ENCODE results near the gene ZNF436. TPM values are rescaled to one million over a fixed set of nuclear protein-coding genes. Genes with fewer than 3 reads are reported as not detected.

Gene ZNF436
- total and polyA plus RNA-seq, 2 experiments from 2014 or later = 25.3 to 52.1 TPM

- no peak for DNase-seq (ENCODE audit: low read depth in 1 of 2, low spot score in 1 of 2)
- Histone ChIP-seq H3K9me3 (ENCODE audit: low read depth) (no peaks in the 10 kb centered on the region), H3K4me1 (ENCODE audit: low read depth) (peaks cover 29% of the 10 kb centered on the region), H3K27me3 (no peaks in the 10 kb centered on the region), H3K36me3 (peaks cover 5% of the 10 kb centered on the region), H3K4me3 (no peak overlapping the region), H3K27ac (peak overlapping the region; percentile 94)
- TF ChIP-seq CTCF (IDR thresholded peaks at IDR 0.05; ENCODE audit: low read depth, low read length) = no peak
These were observed 26.7 kb upstream of the ZNF436 start for GRCh38 chr1:23396380-23396779.

- Histone ChIP-seq H3K4me1 (ENCODE audit: low read depth) (peaks cover 29% of the 10 kb centered on the region), H3K27ac (peak overlapping the region; percentile 94), H3K9me3 (ENCODE audit: low read depth) (no peaks in the 10 kb centered on the region), H3K36me3 (peaks cover 5% of the 10 kb centered on the region), H3K27me3 (no peaks in the 10 kb centered on the region), H3K4me3 (no peak overlapping the region)
- TF ChIP-seq CTCF (IDR thresholded peaks at IDR 0.05; ENCODE audit: low read depth, low read length) = no peak
- no peak for DNase-seq (ENCODE audit: low read depth in 1 of 2, low spot score in 1 of 2)
These were observed 26.2 kb upstream of the ZNF436 start for GRCh38 chr1:23395849-23396248.

- H3K27ac ChIP-seq = peak overlapping the region; percentile 94
These were observed 25.6 kb upstream of the ZNF436 start for GRCh38 chr1:23395154-23395724.

GRCh38 chr1:23394684-23395083 lies 25.0 kb upstream of the ZNF436 start:
- Histone ChIP-seq H3K4me1 (ENCODE audit: low read depth) (peaks cover 29% of the 10 kb centered on the region), H3K4me3 (no peak overlapping the region), H3K27ac (peak overlapping the region; percentile 94), H3K9me3 (ENCODE audit: low read depth) (no peaks in the 10 kb centered on the region), H3K27me3 (no peaks in the 10 kb centered on the region), H3K36me3 (peaks cover 5% of the 10 kb centered on the region)
- DNase-seq (ENCODE audit: low read depth in 1 of 2, low spot score in 1 of 2) = peak; percentile 47 to 96
- TF ChIP-seq CTCF (IDR thresholded peaks at IDR 0.05; ENCODE audit: low read depth, low read length) = peak; percentile 14

More at GRCh38 chr1:23395154-23395724, 25.6 kb upstream of the ZNF436 start:
- Histone ChIP-seq H3K4me3 (no peak overlapping the region), H3K27me3 (no peaks in the 10 kb centered on the region), H3K9me3 (ENCODE audit: low read depth) (no peaks in the 10 kb centered on the region), H3K36me3 (peaks cover 5% of the 10 kb centered on the region), H3K4me1 (ENCODE audit: low read depth) (peaks cover 29% of the 10 kb centered on the region)
- no peak for TF ChIP-seq CTCF (IDR thresholded peaks at IDR 0.05; ENCODE audit: low read depth, low read length)
- peak in 1 of 2 donors; percentile 82 for DNase-seq (ENCODE audit: low read depth in 1 of 2, low spot score in 1 of 2)

- H3K27ac ChIP-seq = peak overlapping the region; percentile 94
- peaks cover 29% of the 10 kb centered on the region for H3K4me1 ChIP-seq (ENCODE audit: low read depth)
- no peak overlapping the region for H3K4me3 ChIP-seq
- peak; percentile 78 to 98 for DNase-seq (ENCODE audit: low read depth in 1 of 2, low spot score in 1 of 2)
- no peaks in the 10 kb centered on the region for H3K9me3 ChIP-seq (ENCODE audit: low read depth)
- H3K36me3 ChIP-seq = peaks cover 5% of the 10 kb centered on the region
- no peak for TF ChIP-seq CTCF (IDR thresholded peaks at IDR 0.05; ENCODE audit: low read depth, low read length)
- H3K27me3 ChIP-seq = no peaks in the 10 kb centered on the region
These were observed 24.5 kb upstream of the ZNF436 start for GRCh38 chr1:23394181-23394580.
